GM21360 (cell line): Measurements from ENCODE around the gene FRMPD2.

Experiments used
- ATAC-seq: cut with Tn5 transposase; IDR thresholded peaks from one replicate; pipeline ENCODE4 v1.9.1; 2021; ENCODE audit warnings: mild to moderate bottlenecking, moderate library complexity; ENCODE audit not compliant: unreplicated experiment

Gene FRMPD2, protein sequence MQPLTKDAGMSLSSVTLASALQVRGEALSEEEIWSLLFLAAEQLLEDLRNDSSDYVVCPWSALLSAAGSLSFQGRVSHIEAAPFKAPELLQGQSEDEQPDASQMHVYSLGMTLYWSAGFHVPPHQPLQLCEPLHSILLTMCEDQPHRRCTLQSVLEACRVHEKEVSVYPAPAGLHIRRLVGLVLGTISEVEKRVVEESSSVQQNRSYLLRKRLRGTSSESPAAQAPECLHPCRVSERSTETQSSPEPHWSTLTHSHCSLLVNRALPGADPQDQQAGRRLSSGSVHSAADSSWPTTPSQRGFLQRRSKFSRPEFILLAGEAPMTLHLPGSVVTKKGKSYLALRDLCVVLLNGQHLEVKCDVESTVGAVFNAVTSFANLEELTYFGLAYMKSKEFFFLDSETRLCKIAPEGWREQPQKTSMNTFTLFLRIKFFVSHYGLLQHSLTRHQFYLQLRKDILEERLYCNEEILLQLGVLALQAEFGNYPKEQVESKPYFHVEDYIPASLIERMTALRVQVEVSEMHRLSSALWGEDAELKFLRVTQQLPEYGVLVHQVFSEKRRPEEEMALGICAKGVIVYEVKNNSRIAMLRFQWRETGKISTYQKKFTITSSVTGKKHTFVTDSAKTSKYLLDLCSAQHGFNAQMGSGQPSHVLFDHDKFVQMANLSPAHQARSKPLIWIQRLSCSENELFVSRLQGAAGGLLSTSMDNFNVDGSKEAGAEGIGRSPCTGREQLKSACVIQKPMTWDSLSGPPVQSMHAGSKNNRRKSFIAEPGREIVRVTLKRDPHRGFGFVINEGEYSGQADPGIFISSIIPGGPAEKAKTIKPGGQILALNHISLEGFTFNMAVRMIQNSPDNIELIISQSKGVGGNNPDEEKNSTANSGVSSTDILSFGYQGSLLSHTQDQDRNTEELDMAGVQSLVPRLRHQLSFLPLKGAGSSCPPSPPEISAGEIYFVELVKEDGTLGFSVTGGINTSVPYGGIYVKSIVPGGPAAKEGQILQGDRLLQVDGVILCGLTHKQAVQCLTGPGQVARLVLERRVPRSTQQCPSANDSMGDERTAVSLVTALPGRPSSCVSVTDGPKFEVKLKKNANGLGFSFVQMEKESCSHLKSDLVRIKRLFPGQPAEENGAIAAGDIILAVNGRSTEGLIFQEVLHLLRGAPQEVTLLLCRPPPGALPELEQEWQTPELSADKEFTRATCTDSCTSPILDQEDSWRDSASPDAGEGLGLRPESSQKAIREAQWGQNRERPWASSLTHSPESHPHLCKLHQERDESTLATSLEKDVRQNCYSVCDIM (N-terminal part only)

DNA sequence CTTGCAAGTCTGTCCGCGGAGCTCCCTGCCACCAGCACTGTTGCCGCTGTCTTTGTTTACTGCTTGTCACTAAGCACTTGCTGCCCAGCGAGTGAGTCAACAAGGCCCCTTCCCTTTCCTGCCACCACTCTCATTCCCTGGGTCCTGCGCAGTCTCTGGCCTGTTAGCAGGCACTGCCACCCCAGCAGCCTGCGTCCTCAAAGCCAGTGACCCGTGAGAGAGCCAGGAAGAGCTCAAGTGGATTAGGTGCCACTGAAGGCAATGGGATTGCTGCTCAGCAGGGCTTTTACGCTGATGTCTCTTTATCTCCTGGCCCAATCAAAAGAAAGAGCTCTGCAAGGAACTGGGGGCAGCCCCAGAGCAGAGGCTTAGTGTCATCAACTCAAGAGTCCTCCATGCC is at the start of gene FRMPD2:
Gene FRMPD2 (minus strand): TSS at position 61 of the 400 bp plus-strand sequence. CDS start 129 bp downstream, outside the sequence.
- no peak for ATAC-seq

DNA sequence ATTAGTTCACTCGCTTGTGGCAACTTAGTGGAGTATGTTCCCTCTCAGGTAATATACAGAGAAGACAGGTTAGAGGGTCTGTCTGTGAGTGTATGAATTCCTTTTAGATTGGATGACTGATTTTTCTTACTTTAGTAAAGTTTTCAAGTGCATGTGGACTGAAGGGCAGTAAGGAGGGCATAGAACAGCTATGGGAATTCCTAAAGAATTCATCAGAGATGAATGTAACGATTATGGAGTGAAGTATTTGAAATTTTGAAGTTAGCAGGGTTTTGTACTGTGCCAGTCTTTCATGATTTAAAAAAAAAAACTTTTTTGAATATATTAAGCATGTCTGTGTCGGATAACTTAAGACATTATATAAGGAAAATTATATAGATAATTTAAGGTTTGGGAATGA is 47.5 kb upstream of the FRMPD2 start:
- no peak for ATAC-seq

DNA sequence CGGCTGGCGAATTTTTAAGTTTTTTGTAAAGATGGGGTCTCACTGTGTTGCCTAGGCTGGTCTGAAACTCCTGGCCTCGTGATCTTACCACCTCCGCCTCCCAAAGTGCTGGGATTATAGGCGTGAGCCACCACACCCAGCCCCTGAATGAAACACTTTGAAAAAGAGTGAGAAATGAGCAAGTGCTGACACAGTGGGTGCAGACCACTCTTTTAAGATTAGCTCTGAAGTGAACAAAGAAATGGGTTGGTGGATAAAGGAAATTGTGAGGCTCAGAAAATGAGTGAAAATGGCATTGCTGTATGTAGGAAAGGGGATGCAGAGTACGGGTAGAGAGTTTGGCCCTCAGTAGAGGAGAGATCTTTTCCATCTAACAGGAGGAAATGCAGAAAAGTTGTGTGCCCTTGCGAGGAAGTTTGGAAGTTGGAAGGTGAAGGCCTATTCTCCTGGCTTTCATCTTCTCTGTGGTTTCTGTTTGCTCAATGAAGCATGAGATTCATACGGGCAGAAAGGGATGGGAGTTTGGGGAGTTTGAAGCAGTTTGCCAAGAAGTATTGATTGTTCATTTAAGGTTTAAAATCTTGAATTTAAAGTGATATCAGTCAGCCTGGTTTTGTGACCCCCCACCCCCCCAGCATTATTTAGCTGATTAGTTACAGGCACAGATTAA is 43.0 kb upstream of the FRMPD2 start:
- no peak for ATAC-seq

DNA sequence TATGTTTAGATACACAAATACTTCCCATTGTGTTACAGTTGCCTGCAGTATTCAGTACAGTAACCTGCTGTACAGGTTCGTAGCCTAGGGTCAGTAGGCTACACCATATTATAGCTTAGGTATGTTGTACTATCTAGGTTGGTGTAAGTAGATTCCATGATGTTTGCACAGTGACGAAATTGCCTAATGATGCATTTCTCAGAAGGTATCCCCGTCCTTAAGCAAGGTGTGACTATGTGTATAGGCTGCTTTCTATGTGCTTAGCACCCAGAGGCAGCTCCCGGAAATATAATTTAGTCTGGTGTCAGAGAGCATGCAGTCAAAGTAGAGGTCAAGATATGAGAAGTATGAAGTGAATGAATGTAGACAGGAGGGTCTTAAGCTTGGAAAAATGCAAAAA is 41.7 kb upstream of the FRMPD2 start:
- ATAC-seq = no peak

DNA sequence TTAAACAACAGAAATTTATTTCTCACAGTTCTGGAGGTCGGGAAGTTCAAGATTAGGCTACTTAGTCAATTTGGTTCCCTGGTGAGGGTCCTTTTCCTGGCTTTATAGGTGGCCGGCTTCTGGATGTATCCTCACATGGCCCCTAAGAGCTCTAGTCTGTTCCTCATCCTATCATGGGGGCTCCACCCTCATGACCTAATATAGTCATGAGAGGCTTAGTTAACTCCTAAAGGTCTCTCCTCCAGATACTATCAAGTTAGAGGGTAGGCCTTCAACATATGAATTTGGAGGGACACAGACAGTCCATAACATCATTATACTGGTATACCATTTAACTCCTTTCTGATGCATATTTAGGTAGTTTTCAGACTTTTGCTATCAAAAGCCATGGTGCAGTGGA is 39.6 kb upstream of the FRMPD2 start:
- no peak for ATAC-seq

DNA sequence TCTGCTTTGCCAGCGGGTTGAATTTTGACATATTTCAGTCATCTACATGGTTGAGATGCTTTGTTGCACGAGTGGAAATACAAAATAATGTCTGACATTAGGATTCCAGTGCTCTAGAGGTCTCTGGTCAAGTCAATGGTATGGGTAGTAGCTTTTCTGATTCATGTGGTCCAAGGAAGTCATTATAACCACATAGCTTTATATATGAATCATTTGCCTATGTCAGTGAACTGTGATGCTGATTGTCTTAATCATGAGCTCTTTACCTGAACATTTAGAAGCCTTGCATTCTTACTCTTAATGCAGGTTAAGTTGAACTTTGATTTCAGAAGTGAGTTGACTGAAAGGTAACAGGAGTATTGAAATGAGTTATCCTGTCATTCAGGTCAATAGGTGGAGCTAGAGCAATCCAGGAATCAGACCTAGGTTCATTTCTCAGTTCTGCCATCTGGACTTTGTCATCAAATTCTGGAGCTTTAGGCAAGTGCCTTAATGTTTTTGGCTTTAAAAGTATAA is 35.3 kb upstream of the FRMPD2 start:
- no peak for ATAC-seq

DNA sequence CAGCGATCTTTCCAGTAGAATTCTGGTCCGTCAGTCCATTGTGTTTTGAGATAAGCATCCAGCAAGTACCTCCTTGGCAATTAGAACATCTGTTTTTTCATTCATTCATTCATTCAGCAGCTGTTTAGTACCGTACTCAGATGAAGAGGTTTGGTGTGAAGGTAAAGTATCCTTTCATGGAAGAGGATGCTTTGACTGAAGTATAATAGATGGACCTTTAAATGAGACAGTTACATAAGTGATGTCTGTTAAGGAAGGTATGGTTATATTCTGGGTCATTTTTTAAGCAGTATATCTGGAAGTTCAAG is 33.2 kb upstream of the FRMPD2 start:
- no peak for ATAC-seq

DNA sequence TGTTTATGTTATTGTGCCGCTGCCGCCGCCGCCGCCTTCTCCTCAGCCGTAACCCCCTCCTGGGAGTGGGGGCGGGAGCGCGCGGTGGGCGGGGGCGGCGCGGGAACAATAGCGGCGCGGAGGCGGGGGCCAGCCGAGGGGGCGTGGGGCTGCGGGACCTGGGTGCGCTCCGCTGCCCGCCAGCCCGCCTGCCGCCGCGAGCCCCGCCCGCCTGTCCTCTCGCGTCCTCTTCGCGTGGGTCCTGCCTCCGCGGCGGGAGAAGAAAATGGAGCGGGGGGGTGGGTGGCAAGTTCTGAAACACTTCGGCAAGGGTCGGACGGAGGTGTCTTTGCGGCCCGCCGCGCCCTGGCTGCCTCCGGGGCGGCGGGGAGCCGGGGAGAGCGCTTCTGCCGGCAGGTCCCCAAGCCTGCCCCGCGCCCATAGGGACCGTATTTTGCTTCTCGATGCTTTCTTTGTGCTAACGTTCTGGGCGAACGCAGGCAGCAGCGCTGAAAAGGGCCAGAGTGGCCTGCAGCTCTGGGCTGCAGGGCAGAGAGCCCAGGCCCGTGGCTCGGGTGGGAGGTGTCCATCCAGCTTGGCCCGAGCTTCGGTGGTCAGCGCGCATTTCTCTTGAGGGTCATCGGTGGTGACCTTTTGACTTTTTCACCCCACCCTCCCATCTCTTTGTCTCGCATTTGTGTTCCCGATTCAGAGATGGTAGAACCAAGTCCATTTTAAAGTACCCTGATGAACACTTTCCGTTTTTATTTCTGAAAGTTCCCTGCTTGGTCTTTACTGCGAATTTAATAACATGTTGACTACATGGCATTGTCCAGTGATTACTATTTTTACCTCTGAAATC is 32.6 kb upstream of the FRMPD2 start:
- ATAC-seq = peak; percentile 28

DNA sequence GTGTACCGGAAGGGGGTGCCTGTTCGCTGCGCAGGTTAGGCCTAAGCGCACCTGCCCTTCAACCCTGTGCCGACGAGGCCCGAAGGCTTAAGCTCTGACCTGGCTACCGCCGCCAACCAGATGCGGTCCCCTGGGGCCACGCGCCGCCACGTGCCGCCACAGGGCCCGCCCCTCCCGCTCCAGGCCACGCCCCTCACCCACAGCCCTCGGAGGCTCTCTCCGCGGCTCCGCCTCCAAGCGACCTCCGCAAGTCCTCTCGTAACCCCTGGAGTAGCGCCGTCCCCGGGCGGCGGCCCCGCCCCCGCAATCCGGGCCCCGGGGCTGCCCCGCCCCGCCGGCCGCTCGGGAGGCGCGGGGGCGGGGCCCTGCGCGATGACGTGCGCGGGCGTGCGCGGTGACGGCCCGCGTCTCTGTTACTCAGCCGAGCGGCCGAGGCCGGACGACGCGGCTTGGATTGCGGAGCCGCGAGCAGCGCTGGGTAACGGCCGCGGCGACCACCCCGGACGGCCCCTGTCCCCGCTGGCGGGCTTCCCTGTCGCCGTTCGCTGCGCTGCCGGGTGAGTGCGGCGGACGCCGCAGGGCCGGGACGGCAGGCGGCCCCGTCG is 31.9 kb upstream of the FRMPD2 start, which contains the start of gene MAPK8:
Gene MAPK8 (plus strand): TSS at position 413 of the 605 bp plus-strand sequence. CDS start 94,984 bp downstream, outside the sequence.
- ATAC-seq = peak; percentile 77

DNA sequence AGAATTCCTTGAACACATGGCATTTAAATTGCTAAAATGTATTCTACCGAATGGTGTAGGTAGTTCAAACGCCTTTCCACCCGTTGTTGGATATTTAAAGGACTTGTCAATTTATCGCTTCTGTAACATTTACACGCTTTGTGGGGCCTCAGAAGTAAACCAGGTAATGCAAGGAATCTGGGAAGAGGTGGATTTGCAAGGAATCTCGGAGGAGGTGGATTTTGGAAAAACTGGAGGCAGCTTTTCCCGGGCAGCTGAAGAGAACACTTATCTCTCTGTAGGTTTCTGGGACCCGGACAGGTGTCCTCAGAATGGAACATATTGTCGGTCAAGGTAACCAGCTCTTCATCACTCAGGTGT is 31.4 kb upstream of the FRMPD2 start:
- ATAC-seq = no peak

DNA sequence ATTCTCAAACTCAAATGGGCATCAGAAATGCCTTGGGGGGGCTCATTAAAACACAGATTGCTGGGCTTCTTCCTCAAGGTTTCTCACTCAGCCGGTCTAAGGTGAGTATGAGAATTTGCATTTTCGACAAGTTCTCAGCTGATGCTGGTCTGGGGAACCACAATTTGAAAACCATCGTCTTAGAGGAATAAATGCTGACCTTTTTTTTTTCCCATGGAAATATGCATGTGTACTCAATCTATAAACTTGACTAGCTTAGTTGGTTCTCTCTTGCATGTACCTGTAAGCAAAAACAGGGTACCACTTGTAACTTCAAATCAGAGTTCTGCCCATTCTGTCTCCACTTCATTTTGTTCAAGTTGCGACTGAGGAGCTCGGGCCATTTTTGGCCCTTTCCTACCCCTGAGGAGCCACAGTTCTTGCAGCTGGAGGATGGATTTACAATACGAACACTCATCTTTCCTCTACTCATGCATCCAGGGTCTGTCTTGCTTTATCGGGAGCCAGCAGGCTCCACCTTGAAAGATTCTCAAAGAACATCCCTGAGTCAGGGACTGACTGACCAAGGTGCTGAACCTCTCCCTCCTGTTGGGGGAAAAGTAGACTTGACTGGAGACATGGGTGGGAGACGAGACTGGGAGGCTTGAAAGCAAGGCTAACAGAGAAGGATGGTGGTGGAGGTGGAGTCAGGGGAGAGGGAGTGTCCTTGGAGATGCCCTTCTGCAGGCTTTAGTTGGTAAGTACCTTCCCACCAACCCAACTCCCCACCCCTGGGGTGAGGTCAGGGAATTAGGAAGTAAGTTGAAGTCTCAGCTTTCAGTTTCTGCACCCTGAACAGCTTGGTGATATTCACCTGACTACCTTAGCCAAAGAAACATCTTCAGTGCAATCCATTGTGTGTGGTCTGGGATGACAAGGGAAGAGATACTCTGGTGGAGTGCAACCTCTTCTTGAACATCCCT is 28.3 kb upstream of the FRMPD2 start:
- no peak for ATAC-seq

DNA sequence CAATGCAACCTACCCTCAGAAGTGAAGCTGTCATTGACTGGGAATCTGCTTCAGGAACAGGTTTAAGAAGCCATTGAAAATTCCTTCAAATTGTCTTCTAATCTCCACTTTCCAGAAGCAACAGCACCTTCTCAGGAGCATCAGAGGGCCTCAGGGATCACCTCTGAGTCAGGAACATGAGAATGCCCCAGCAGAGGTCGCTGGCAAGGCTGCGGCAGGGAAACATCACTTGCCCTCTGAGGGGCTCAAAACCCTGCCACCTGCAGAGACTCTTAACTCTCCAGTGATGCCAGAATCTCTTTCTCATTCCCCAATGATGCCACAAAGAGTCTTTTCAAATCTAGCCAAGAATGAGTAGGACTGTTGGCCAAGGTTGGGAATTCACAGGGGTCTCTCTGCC is 26.1 kb upstream of the FRMPD2 start:
- ATAC-seq = no peak

DNA sequence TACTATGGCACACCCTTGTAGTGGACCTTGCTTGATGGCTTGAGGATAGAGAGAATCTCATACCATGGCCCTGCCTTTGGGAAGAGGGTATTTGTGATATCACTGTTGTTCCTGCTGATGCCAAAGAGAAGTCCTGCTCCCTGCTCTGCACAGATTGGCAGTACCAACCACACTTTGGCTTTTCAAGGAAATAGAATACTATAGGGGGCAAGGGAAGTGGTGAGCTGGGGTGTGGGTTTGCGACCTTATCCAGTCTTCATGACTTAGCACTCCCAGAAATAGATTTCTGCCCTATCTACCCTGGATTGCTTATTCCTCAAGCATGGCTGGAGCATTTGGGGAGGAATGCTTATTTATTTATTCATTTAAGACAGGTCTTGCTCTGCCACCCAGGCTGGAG is 25.2 kb upstream of the FRMPD2 start:
- ATAC-seq = no peak

DNA sequence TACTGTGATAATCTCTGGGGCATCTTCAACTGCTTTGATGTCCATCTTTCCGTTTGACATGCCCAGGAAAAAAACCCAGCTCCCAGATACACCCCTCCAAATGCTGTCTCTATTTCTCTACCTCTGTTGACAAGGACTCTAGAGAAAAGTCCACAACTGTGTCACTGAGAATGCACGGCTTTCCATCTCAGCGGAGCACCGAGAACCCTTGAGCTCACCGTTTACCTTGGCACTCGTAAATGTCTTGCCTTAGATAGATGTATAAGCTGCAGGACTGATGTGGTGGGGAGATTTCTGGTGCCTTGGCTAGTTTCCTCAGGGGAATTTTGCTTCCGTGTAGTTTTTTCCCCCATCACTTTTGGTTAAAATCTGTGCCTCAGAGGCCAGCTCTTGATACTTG is 24.6 kb upstream of the FRMPD2 start:
- ATAC-seq = no peak

DNA sequence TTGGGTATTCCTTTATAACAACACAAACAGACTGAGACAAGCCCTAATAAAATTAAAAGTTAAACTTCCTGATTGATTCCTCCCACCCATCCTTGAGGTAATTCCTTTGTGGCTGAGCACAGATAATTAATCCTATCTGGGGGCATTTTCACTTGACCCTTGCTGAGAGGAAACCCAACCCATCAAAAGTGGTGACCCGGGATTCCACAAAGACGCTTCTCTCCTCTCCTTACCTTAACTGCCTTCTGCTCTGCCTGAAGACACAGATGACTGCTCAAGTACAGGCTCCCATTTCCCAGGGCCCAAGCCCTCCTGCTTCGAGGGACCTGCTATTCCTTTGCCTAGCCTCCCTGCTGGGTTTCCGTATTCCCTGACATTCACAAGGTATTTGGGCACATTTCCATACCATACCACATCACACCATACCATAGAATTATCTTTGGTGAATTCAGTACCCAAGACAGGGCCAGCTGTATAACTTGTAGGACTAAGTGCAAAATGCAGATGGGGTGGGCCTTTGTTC is 22.1 kb upstream of the FRMPD2 start:
- ATAC-seq = no peak

DNA sequence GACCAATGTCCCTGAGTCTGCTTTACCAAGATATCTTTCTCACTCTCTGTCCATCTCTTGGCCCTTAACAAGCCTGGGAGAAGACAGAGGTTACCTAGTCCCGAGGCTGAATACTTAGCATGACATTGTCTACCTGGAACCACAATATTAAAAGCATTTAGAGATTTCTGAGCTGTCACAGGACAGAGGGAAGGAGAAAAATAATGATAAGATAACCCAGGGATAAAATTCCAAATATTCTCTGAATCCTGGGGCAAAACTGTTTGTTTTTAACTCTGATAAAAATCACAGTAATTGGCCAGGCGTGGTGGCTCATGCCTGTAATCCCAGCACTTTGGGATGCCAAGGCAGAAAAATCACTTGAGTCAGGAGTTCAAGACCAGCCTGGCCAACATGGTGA is 19.9 kb upstream of the FRMPD2 start:
- no peak for ATAC-seq

DNA sequence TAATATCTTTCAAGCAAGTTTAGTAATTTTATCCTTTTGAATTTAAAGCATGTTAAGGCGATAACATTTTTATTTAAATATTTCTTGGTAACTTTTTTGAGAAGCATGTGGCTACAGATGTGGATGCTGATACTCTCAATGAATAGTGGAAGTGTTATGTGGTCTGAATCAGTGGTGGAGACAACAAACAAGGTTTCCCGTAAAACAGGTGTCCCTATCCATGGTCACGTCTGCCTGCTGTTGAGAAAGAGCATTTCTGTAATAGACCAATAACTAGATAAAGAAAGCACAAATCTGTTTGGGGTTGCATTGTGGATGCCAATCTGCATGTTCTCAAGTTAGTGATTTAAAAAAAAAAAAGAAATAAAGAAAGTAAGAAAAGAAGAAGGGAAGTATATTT is 18.1 kb upstream of the FRMPD2 start:
- no peak for ATAC-seq

DNA sequence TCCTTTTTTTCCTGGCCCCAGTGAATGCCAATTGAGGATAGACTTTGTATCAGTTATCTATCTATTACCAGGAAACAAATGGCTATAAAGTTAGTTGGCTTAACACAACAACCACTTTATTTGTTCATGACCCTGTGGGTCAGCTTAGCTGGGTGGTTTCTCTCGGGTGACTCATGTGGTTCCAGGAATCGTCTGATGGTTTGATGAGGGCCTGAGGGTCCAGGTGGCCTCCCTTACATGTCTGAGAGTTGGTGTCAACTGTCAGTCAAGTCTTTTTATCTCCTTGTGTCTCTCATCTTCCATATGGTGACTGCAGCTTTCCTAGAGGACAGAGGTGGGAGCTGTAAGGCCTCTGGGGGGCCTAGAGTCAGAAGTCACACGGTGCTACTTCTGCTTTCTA is 16.7 kb upstream of the FRMPD2 start:
- no peak for ATAC-seq
